ENCODE data around the gene IGF2BP1. TPM values are rescaled to one million over a fixed set of nuclear protein-coding genes. Genes with fewer than 3 reads are reported as not detected.

The IGF2BP1 gene
- total RNA-seq, 6 experiments from 2014 or later = 26.5 to 65.4 (median 60.0) TPM

DNA sequence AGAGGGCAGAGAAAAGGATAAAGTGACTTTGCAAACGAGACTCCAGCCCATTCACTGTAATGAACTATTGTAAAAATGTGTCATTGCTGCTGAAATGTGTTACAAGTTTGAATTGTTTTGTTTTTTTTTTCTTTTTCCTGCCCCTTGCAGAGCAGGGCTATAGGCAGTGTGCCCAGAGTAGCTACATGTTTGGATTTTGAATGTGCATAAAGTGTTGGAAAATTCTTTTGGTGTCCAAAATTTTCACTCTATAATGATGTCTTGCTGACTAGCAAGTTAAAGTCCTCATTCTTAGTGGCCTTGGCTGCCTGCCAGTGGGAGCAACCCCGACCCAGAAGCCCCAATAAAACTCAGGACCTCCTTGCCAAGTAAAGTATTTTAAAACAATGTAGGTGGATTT, 66.5 kb downstream of the IGF2BP1 start:
- Mint-ChIP-seq H3K9me3 (no peaks in the 10 kb centered on the region), H3K27me3 (ENCODE audit: insufficient read depth) (peaks cover 13% of the 10 kb centered on the region), H3K4me3 (no peak overlapping the region), H3K36me3 (ENCODE audit: low read depth) (no peaks in the 10 kb centered on the region), H3K4me1 (ENCODE audit: low read depth) (no peaks in the 10 kb centered on the region), H3K27ac (no peak overlapping the region)
- TF ChIP-seq, protein P1, sequence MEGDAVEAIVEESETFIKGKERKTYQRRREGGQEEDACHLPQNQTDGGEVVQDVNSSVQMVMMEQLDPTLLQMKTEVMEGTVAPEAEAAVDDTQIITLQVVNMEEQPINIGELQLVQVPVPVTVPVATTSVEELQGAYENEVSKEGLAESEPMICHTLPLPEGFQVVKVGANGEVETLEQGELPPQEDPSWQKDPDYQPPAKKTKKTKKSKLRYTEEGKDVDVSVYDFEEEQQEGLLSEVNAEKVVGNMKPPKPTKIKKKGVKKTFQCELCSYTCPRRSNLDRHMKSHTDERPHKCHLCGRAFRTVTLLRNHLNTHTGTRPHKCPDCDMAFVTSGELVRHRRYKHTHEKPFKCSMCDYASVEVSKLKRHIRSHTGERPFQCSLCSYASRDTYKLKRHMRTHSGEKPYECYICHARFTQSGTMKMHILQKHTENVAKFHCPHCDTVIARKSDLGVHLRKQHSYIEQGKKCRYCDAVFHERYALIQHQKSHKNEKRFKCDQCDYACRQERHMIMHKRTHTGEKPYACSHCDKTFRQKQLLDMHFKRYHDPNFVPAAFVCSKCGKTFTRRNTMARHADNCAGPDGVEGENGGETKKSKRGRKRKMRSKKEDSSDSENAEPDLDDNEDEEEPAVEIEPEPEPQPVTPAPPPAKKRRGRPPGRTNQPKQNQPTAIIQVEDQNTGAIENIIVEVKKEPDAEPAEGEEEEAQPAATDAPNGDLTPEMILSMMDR (IDR thresholded peaks at IDR 0.05) = no peak
- DNase-seq = no peak

DNA sequence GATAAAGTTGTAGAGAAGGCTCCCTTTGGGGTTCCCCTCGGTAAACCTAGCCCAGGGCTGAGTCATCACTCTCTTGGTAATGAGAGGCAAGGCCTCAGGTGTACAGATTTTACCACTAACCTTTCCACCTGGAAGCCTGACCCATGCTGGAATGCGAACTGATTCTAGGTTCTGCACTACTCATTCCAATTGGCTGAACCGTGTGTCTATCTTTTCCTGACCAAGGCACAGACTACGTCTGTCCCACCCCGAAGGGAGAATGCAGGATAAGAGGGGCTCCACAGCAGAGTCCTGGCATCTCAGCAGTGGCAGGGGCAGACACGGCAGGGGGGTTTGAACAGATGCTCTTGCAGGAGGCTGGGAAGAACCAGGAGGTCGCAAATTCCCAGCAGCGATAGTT, 70.0 kb downstream of the IGF2BP1 start:
- TF ChIP-seq, protein P1 (IDR thresholded peaks at IDR 0.05) = no peak
- H3K27me3 Mint-ChIP-seq (ENCODE audit: insufficient read depth) = peaks cover 14% of the 10 kb centered on the region
- H3K9me3 Mint-ChIP-seq = no peaks in the 10 kb centered on the region
- DNase-seq = no peak
- no peak overlapping the region for H3K4me3 Mint-ChIP-seq
- H3K4me1 Mint-ChIP-seq (ENCODE audit: low read depth) = peaks cover 7% of the 10 kb centered on the region
- no peak overlapping the region for H3K27ac Mint-ChIP-seq
- H3K36me3 Mint-ChIP-seq (ENCODE audit: low read depth) = no peaks in the 10 kb centered on the region

DNA sequence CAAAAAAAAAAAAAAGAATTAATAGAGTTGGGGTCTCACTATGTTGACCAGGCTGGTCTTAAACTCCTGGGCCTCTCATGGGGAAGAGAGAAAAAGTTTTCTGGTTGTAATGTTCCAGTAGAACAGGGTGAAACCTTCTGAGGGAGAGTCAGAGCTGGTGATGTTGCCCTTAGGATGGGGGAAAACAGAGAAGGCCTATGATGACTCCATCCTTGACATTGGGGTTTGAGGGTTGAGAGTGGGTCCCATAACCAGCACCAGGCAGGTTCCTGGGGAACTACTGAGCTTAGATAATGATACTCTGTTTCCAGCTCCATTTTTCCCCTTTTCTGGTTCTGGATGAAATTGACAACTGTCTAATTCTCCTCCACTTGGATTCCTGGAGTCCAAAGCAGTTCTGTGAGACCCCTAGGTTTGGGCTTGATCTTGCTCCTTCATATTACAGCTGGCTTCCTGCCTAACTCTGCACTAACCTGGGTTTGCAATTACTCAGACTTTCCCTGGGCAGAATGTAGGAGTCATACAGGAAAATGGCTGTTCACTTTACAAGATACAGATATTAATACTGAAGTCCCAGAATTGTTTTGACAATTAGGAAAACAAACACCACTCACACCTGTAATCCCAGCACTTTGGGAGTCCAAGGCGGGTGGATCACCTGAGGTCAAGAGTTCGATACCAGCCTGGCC, 72.5 kb downstream of the IGF2BP1 start:
- no peaks in the 10 kb centered on the region for H3K9me3 Mint-ChIP-seq
- H3K4me1 Mint-ChIP-seq (ENCODE audit: low read depth) = peaks cover 9% of the 10 kb centered on the region
- TF ChIP-seq, protein P1 (IDR thresholded peaks at IDR 0.05) = no peak
- H3K4me3 Mint-ChIP-seq = no peak overlapping the region
- H3K36me3 Mint-ChIP-seq (ENCODE audit: low read depth) = no peaks in the 10 kb centered on the region
- H3K27me3 Mint-ChIP-seq (ENCODE audit: insufficient read depth) = peaks cover 15% of the 10 kb centered on the region
- no peak for DNase-seq
- H3K27ac Mint-ChIP-seq = no peak overlapping the region

DNA sequence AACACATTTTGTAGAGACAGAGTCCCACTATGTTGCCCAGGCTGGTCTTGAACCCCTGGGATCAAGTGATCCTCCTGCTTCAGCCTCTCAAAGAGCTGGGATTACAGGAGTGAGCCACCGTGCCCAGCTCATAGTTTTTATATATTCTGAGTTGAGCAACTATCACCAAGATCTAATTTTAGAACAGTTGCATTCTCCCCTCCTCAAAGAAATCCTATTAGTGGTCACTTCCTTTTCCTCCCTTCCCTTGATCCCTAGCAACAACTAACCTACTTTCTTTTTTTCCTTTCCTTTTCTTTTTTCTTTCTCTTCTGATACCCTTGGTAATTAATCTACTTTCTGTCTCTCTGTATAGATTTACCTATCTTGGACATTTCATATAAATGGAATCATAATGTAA, 73.9 kb downstream of the IGF2BP1 start:
- H3K4me1 Mint-ChIP-seq (ENCODE audit: low read depth) = peaks cover 19% of the 10 kb centered on the region
- TF ChIP-seq, protein P1 (IDR thresholded peaks at IDR 0.05) = no peak
- H3K27ac Mint-ChIP-seq = no peak overlapping the region
- H3K36me3 Mint-ChIP-seq (ENCODE audit: low read depth) = no peaks in the 10 kb centered on the region
- H3K27me3 Mint-ChIP-seq (ENCODE audit: insufficient read depth) = peaks cover 11% of the 10 kb centered on the region
- no peaks in the 10 kb centered on the region for H3K9me3 Mint-ChIP-seq
- peak overlapping the region; percentile 19; the same call in 1 of the 2 replicates for H3K4me3 Mint-ChIP-seq
- no peak for DNase-seq

DNA sequence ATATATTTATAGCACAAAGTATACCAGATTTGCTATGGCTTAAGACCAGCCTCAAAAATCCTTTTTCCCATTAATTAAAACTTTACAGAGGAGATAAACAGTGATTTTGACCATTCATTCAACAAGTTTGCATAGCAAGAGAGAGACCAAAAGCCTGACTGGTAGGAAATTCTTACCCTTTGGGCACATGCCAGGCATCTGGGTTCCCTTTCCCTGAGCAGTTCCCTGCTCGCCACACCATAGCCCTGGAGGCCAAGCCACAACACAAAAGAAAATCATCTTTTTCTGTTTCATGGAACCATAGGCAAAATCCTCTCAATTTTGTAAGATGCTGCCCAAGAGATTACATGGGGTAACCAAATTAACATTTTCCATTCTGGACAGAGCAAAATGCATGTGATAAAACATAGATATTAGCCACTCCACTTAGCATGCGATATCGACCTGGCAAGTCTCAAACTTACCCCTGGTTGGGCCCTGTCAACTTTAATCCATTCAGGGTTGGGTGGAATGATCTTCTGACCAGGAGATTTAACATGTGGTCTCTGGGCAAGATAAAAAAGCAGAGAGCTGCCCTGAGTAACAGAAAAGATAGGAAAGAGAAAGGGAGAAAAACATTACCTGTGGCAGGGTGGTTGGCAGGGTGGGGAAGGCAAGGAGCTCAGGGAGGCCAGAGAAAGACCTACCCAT, 77.8 kb downstream of the IGF2BP1 start:
- TF ChIP-seq, protein P1 (IDR thresholded peaks at IDR 0.05) = no peak
- H3K36me3 Mint-ChIP-seq (ENCODE audit: low read depth) = peaks cover 7% of the 10 kb centered on the region
- peaks cover 8% of the 10 kb centered on the region for H3K9me3 Mint-ChIP-seq
- no peak for DNase-seq
- no peak overlapping the region for H3K4me3 Mint-ChIP-seq
- peaks cover 7% of the 10 kb centered on the region for H3K27me3 Mint-ChIP-seq (ENCODE audit: insufficient read depth)
- H3K27ac Mint-ChIP-seq = no peak overlapping the region
- peaks cover 40% of the 10 kb centered on the region for H3K4me1 Mint-ChIP-seq (ENCODE audit: low read depth)
